PC-3 (cell line): ENCODE results near the gene RTBDN.

ENCODE experiments used
- EZH2 ChIP-seq: fragments of 300-600 bp; sonication (generic); IDR thresholded peaks from one replicate; pipeline ENCODE4 v1.6.1; 2017; ENCODE audit warnings: antibody characterized with exemption, mild to moderate bottlenecking, low read length; ENCODE audit not compliant: unreplicated experiment
- TF ChIP-seq, protein P1 (sequence below): fragments of 300-600 bp; sonication (generic); conservative IDR thresholded peaks from 2 replicates; pipeline ENCODE4 v1.5.1; 2017; ENCODE audit warnings: antibody characterized with exemption, low read depth, mild to moderate bottlenecking, low read length

DNA sequence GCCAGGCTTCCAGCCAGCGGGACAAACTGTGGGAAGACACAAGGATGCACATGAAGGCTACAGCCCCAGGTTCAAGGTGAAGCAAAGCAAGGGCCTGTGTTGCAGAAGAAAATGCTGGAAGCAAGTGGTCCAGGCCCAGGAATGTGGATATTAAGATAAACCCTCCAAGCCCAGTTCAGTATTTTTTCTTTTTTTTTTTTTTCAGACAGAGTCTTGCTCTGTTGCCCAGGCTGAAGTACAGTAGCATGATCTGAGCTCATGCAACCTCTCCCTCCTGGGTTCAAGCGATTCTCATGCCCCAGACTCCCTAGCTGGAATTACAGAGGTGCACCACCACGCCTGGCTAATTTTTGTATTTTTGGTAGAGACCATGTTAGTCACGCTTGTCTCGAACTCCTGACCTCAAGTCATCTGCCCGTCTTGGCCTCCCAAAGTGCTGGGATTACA is 37.2 kb downstream of the RTBDN start:
- TF ChIP-seq, protein P1, sequence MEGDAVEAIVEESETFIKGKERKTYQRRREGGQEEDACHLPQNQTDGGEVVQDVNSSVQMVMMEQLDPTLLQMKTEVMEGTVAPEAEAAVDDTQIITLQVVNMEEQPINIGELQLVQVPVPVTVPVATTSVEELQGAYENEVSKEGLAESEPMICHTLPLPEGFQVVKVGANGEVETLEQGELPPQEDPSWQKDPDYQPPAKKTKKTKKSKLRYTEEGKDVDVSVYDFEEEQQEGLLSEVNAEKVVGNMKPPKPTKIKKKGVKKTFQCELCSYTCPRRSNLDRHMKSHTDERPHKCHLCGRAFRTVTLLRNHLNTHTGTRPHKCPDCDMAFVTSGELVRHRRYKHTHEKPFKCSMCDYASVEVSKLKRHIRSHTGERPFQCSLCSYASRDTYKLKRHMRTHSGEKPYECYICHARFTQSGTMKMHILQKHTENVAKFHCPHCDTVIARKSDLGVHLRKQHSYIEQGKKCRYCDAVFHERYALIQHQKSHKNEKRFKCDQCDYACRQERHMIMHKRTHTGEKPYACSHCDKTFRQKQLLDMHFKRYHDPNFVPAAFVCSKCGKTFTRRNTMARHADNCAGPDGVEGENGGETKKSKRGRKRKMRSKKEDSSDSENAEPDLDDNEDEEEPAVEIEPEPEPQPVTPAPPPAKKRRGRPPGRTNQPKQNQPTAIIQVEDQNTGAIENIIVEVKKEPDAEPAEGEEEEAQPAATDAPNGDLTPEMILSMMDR, result no peak
- TF ChIP-seq EZH2, result no peak
